Fibroblast of pulmonary artery (primary cell): ENCODE measurements around the gene HSD17B2.

Experiments
- DNase-seq: peaks from one replicate; pipeline ENCODE4 v3.0.0-alpha.2; 2010; ENCODE audit warnings: low read depth
- H3K4me3 ChIP-seq: replicated peaks from 2 replicates; pipeline ENCODE4 v1.5.1; 2011; ENCODE audit warnings: low read depth, mild to moderate bottlenecking, control low read depth, low read length, moderate library complexity
- CTCF ChIP-seq: IDR thresholded peaks from 2 replicates; pipeline ENCODE4 v1.5.1; 2011; ENCODE audit warnings: mild to moderate bottlenecking, control low read depth, low read length, inconsistent platforms; ENCODE audit errors: missing control alignments

The HSD17B2 gene

GRCh38 chr16:82146957-82147356, 111.9 kb downstream of the HSD17B2 start:
- no peak for DNase-seq
- TF ChIP-seq CTCF, result no peak
- no peak overlapping the region for H3K4me3 ChIP-seq

DNA sequence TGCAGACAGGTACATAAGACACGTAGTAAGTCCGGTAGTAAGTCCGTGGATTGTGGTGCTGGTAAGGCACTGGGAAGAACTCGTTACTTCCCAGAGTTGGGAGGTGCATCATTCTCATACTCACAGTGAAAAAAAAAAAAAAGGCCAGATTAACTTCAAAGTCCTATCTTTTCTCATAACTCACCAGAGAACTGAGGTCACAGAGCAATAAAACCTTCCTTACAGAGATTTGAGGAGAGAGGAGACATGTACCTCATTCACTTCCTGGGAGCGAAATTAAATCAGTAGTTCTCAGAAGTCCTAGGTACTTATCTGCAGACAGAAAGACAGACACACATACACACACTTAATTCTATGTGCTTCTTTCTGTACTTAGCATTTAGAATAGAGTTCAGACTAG, 112.5 kb downstream of the HSD17B2 start:
- H3K4me3 ChIP-seq, result no peak overlapping the region
- no peak for DNase-seq
- no peak for TF ChIP-seq CTCF
